Measurements from ENCODE around the gene CADM4. TPM values are rescaled to one million over a fixed set of nuclear protein-coding genes. Genes with fewer than 3 reads are reported as not detected.

CADM4 gene
- total RNA-seq, 2 donors from 2014 or later, result 2.3 to 5.8 TPM

GRCh38 chr19:43611788-43612187 is 27.9 kb downstream of the CADM4 start, which contains the start of gene SRRM5:
Gene SRRM5, plus strand, starts transcription at chr19:43612088. Its CDS starts 34 bp downstream, at chr19:43612122.
- DNase-seq, result no peak
- no peaks in the 10 kb centered on the region for H3K4me1 ChIP-seq
- no peak within 1 kb of the TSS for H3K9ac ChIP-seq (ENCODE audit: low read depth in 2 of 2, low read length in 2 of 2)
- H3K27me3 ChIP-seq, result no peaks in the 10 kb centered on the region
- H3K4me3 ChIP-seq, result no peak within 1 kb of the TSS
- no peak within 1 kb of the TSS for H3K27ac ChIP-seq
- intact Hi-C loops (cut with DNase I), result no loop called here
- TF ChIP-seq CTCF (IDR thresholded peaks at IDR 0.05), result no peak
- no peaks in the 10 kb centered on the region for H3K9me3 ChIP-seq
- H3K36me3 ChIP-seq, result no peaks in the 10 kb centered on the region

- no peak for DNase-seq
- TF ChIP-seq CTCF (IDR thresholded peaks at IDR 0.05), result no peak
- H3K27ac ChIP-seq, result no peak overlapping the region
- H3K4me1 ChIP-seq, result no peaks in the 10 kb centered on the region
- H3K9ac ChIP-seq (ENCODE audit: low read depth in 2 of 2, low read length in 2 of 2), result no peak overlapping the region
- H3K9me3 ChIP-seq, result no peaks in the 10 kb centered on the region
- no peaks in the 10 kb centered on the region for H3K36me3 ChIP-seq
- no peak overlapping the region for H3K4me3 ChIP-seq
- H3K27me3 ChIP-seq, result no peaks in the 10 kb centered on the region
- intact Hi-C loops (cut with DNase I), result no loop called here
These were observed 29.2 kb downstream of the CADM4 start for GRCh38 chr19:43610493-43610892.

DNA sequence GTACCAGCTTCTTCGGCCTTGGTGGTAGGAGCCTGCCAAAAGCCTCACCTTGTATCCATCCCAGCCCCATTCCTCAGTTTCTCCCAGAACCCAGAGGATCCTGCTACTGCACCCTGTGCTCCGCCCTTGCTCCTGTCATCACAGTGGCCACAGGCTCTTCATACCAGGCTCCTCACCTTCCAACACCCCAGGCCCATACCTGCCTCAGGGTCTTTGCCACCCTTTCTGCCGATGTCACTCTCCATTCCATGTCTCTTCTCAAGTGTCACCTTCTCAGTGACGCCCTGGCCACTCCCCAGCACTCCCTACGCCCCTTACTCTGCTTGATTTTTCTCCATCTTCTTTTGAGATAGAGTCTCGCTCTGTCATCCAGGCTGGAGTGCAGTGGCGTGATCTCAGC is 29.8 kb downstream of the CADM4 start:
- H3K36me3 ChIP-seq, result no peaks in the 10 kb centered on the region
- no peak overlapping the region for H3K4me3 ChIP-seq
- no peak overlapping the region for H3K9ac ChIP-seq (ENCODE audit: low read depth in 2 of 2, low read length in 2 of 2)
- H3K27ac ChIP-seq, result no peak overlapping the region
- H3K9me3 ChIP-seq, result no peaks in the 10 kb centered on the region
- DNase-seq, result no peak
- H3K4me1 ChIP-seq, result no peaks in the 10 kb centered on the region
- intact Hi-C loops (cut with DNase I), result loop anchor here (10.0 kb wide), 1 partner anchor 45 kb away; no protein-coding TSS in a partner anchor
- H3K27me3 ChIP-seq, result no peaks in the 10 kb centered on the region
- no peak for TF ChIP-seq CTCF (IDR thresholded peaks at IDR 0.05)

DNA sequence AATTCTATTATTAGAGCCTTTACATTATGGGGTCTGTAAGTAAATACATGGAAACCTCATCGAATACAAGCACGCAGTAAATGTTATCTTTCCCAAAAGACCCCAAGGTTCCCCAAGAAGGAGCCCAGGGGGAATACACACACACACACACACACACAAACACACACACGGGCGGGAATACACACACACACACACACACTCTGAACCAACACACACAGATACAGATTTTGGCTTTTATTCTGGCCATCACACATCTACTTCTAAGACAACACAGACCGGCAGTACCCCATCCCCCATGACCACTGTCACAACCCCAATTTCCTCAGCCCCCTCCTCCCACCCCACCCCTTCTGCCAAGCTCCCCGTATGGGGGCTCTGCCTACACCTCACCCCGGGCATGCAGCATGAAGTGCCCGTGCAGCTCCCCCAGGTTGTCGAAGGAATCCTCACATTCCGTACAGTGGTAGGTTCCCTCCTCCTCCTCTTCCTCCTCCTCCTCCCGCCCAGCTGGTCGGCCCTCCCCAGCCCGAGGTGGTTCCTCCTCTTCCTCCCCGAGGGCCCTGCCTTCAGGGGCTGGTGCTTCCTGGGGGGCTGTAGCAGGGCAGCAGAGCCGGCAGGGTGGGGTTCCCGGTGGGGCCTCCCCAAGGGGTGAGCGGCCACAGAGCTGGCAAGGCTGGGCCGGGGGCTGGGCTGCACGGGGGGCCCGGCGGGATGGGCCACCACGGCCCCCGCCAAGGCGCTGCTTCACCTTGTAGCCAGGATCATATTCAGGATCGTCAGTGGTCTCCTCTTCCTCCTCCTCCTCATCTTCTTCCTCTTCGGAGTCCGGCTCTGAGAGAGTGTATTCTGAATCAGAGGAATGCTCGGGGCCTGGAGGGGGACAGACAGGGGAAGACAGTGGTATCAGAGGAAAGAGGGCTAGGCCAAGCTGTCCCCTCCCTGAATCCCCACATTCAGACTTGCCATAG is 32.1 kb downstream of the CADM4 start:
- Histone ChIP-seq H3K4me3 (no peak overlapping the region), H3K36me3 (no peaks in the 10 kb centered on the region), H3K9ac (ENCODE audit: low read depth in 2 of 2, low read length in 2 of 2) (no peak overlapping the region), H3K9me3 (no peaks in the 10 kb centered on the region), H3K4me1 (no peaks in the 10 kb centered on the region), H3K27me3 (no peaks in the 10 kb centered on the region), H3K27ac (no peak overlapping the region)
- DNase-seq, result no peak
- intact Hi-C loops (cut with DNase I), result loop anchor here (10.0 kb wide), 1 partner anchor 47 kb away; no protein-coding TSS in a partner anchor
- TF ChIP-seq CTCF (IDR thresholded peaks at IDR 0.05), result no peak

DNA sequence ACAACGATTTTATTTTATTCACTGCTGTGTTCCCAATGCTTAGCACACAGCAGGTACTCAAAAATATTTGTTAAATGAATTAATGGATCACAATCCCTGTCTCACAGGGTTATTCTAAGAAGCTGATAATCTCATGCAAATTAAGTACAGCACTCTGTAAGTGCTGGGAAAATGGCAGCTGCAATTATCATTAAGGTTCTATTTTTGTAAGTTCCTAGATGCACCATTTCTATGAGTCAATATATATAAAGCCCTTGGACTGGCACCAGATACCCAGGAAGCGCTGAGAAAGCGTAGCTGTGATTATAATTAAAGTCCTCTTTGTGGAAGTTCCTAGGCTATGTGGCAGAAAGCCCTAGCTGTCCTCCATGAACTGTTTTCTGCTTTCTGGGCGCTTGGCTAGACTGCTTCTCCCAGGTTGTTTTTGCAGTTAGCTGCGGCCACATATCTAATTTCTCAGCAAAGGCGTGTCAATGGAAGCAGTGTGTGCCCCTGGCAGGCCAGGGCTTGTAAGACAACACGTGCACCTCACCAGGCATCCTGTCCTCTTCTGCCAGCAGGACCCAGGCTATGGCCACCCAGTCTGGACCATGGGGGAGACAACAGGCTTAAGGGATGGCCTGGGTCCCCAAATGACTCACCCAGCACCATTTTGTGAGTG is 33.0 kb downstream of the CADM4 start:
- Histone ChIP-seq H3K4me1 (no peaks in the 10 kb centered on the region), H3K27ac (no peak overlapping the region), H3K4me3 (no peak overlapping the region), H3K9me3 (no peaks in the 10 kb centered on the region), H3K9ac (ENCODE audit: low read depth in 2 of 2, low read length in 2 of 2) (no peak overlapping the region), H3K27me3 (no peaks in the 10 kb centered on the region), H3K36me3 (no peaks in the 10 kb centered on the region)
- DNase-seq, result no peak
- TF ChIP-seq CTCF (IDR thresholded peaks at IDR 0.05), result no peak
- intact Hi-C loops (cut with DNase I), result loop anchor here (10.0 kb wide), 1 partner anchor 48 kb away; no protein-coding TSS in a partner anchor
